Fibroblast of lung (primary cell): ENCODE measurements around the gene DDX23. TPM values are rescaled to one million over a fixed set of nuclear protein-coding genes. Genes with fewer than 3 reads are reported as not detected.

Experiments used
- DNase-seq, 2 donors: peaks; one replicate each; pipeline versions ENCODE4 v3.0.0 to v3.0.0-alpha.2; 2010; ENCODE audit warnings: low read depth in 2 of 2
- H2AFZ ChIP-seq: 2 replicates; pipeline ENCODE4 v1.5.1; 2012; ENCODE audit warnings: low read length, control low read depth, inconsistent platforms
- H3K27ac ChIP-seq: 2 replicates; pipeline ENCODE4 v1.5.1; 2011; ENCODE audit warnings: low read length, control low read depth; ENCODE audit not compliant: insufficient read depth
- H3K27me3 ChIP-seq: 2 replicates; pipeline ENCODE4 v1.5.1; 2011; ENCODE audit warnings: mild to moderate bottlenecking, low read length; ENCODE audit not compliant: control insufficient read depth, insufficient read depth
- H3K36me3 ChIP-seq: 2 replicates; pipeline ENCODE4 v1.5.1; 2011; ENCODE audit warnings: low read length; ENCODE audit not compliant: control insufficient read depth, insufficient read depth
- H3K4me1 ChIP-seq: 2 replicates; pipeline ENCODE4 v1.5.1; 2011; ENCODE audit warnings: low read length; ENCODE audit not compliant: control insufficient read depth, insufficient read depth; ENCODE audit errors: extremely low read depth
- H3K4me2 ChIP-seq: 2 replicates; pipeline ENCODE4 v1.5.1; 2011; ENCODE audit warnings: low read length, control low read depth; ENCODE audit not compliant: insufficient read depth; ENCODE audit errors: extremely low read depth
- H3K4me3 ChIP-seq, 4 experiments: fragments of 200-600 bp in 1 of 4; sonication (generic) in 1 of 4; replicated peaks in 1 of 4; 2 replicates each; pipeline ENCODE4 v1.5.1; 2011 to 2016; ENCODE audit warnings: low read length in 4 of 4, low read depth in 3 of 4, mild to moderate bottlenecking in 3 of 4, control low read depth in 2 of 4, inconsistent platforms in 1 of 4, mixed read lengths in 1 of 4; ENCODE audit not compliant: insufficient read depth in 1 of 4; ENCODE audit errors: control extremely low read depth in 1 of 4
- H3K79me2 ChIP-seq: 2 replicates; pipeline ENCODE4 v1.5.1; 2012; ENCODE audit warnings: mild to moderate bottlenecking, low read length, inconsistent platforms; ENCODE audit not compliant: control insufficient read depth, insufficient read depth
- H3K9ac ChIP-seq: 2 replicates; pipeline ENCODE4 v1.5.1; 2011; ENCODE audit warnings: mild to moderate bottlenecking, low read length, control low read depth; ENCODE audit not compliant: insufficient read depth
- H3K9me3 ChIP-seq: 2 replicates; pipeline ENCODE4 v1.5.1; 2012; ENCODE audit warnings: low read depth, low read length; ENCODE audit not compliant: control insufficient read depth, insufficient read depth
- H4K20me1 ChIP-seq: 2 replicates; pipeline ENCODE4 v1.5.1; 2011; ENCODE audit warnings: low read length; ENCODE audit not compliant: control insufficient read depth, insufficient read depth; ENCODE audit errors: extremely low read depth
- CTCF ChIP-seq, 2 donors: IDR thresholded peaks in 1 of 2; conservative IDR thresholded peaks in 1 of 2; 1 replicate in 1 of 2; 2 replicates in 1 of 2; pipeline ENCODE4 v1.5.1; 2011 to 2012; ENCODE audit warnings: low read length in 2 of 2, control low read depth in 1 of 2, inconsistent platforms in 1 of 2, low read depth in 1 of 2, mild to moderate bottlenecking in 1 of 2
- EZH2 ChIP-seq: IDR thresholded peaks from 2 replicates; pipeline ENCODE4 v1.5.1; 2012; ENCODE audit warnings: low read length, control low read depth, mild to moderate bottlenecking; ENCODE audit errors: missing control alignments
- polyA plus RNA-seq, 2 donors: library from polyadenylated mRNA; depleted of rRNA in 1 of 2; stranded (reverse) in 1 of 2; unstranded in 1 of 2; fragments of >200 nt; gene quantifications; 2 replicates each; pipeline ENCODE4 v1.2.1, GENCODE V29; 2011 to 2012; ENCODE audit warnings: missing spikeins in 1 of 2
- total RNA-seq: library from RNA; depleted of rRNA; stranded (reverse); fragments of >200 nt; gene quantifications from 2 replicates; pipeline ENCODE4 v1.2.1, GENCODE V29; 2014

Gene DDX23
- total and polyA plus RNA-seq, 2 donors (not counting 1 experiment from before 2014, with no cell fraction given): 48.6 to 62.4 TPM

- no peak overlapping the region for H3K27ac ChIP-seq
- no peak overlapping the region for H3K4me3 ChIP-seq
- H4K20me1 ChIP-seq: no peaks in the 10 kb centered on the region
- H3K79me2 ChIP-seq: no peaks in the 10 kb centered on the region
- H3K4me2 ChIP-seq: no peak overlapping the region
- H3K36me3 ChIP-seq: peaks cover 22% of the 10 kb centered on the region
- H3K9me3 ChIP-seq: no peaks in the 10 kb centered on the region
- H2AFZ ChIP-seq: no peak overlapping the region
- DNase-seq: no peak
- no peaks in the 10 kb centered on the region for H3K27me3 ChIP-seq
- no peak for TF ChIP-seq CTCF (conservative IDR thresholded peaks at IDR 0.05 in 1 of 2, IDR thresholded peaks at IDR 0.05 in 1 of 2; ENCODE audit: low read depth in 1 of 2, low read length in 2 of 2)
- no peak overlapping the region for H3K9ac ChIP-seq
- H3K4me1 ChIP-seq: no peaks in the 10 kb centered on the region
These were observed 23.0 kb downstream of the DDX23 start for GRCh38 chr12:48828841-48829575.

DNA sequence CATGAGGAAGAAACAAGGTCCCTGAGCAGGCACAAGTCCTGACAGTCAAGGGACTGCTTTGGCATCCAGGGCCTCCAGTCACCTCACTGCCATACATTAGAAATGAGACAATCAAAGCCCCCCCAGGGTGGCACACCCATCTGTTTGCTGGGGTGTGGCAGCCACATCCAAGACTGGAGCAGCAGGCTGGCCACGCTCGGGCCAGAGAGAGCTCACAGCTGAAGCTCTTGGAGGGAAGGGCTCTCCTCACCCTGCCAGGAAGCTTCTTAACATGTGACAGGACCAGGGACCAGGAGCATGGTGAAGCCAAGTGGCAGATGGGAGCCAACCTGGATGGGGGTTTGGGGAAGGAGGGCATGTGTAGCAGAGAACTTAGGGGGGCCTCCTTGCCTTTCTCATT lies 23.7 kb downstream of the DDX23 start:
- DNase-seq: no peak
- Histone ChIP-seq H3K9me3 (no peaks in the 10 kb centered on the region), H3K9ac (no peak overlapping the region), H3K27me3 (no peaks in the 10 kb centered on the region), H2AFZ (no peak overlapping the region), H3K79me2 (no peaks in the 10 kb centered on the region), H4K20me1 (no peaks in the 10 kb centered on the region), H3K27ac (no peak overlapping the region), H3K36me3 (peaks cover 21% of the 10 kb centered on the region), H3K4me3 (no peak overlapping the region), H3K4me2 (no peak overlapping the region), H3K4me1 (no peaks in the 10 kb centered on the region)
- no peak for TF ChIP-seq CTCF (conservative IDR thresholded peaks at IDR 0.05 in 1 of 2, IDR thresholded peaks at IDR 0.05 in 1 of 2; ENCODE audit: low read depth in 1 of 2, low read length in 2 of 2)
- no peak for TF ChIP-seq EZH2

DNA sequence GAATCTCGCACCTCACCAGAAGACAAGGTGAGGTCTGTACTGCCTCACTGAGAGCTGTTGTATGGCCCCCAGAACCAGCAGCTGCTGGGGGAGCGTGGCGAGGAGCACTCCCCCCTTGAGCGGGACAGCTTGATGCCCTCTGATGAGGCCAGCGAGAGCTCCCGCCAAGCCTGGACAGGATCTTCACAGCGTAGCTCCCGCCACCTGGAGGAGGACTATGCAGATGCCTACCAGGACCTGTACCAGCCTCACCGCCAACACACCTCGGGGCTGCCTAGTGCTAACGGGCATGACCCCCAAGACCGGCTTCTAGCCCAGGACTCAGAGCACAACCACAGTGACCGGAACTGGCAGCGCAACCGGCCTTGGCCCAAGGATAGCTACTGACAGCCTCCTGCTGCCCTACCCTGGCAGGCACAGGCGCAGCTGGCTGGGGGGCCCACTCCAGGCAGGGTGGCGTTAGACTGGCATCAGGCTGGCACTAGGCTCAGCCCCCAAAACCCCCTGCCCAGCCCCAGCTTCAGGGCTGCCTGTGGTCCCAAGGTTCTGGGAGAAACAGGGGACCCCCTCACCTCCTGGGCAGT lies 24.4 kb downstream of the DDX23 start:
- Histone ChIP-seq H3K4me3 (no peak overlapping the region), H4K20me1 (no peaks in the 10 kb centered on the region), H3K9me3 (no peaks in the 10 kb centered on the region), H3K27me3 (no peaks in the 10 kb centered on the region), H3K4me1 (no peaks in the 10 kb centered on the region), H3K79me2 (no peaks in the 10 kb centered on the region), H3K27ac (no peak overlapping the region), H2AFZ (no peak overlapping the region), H3K9ac (no peak overlapping the region), H3K4me2 (no peak overlapping the region), H3K36me3 (peaks cover 21% of the 10 kb centered on the region)
- TF ChIP-seq EZH2 (no peak), CTCF (conservative IDR thresholded peaks at IDR 0.05 in 1 of 2, IDR thresholded peaks at IDR 0.05 in 1 of 2; ENCODE audit: low read depth in 1 of 2, low read length in 2 of 2) (no peak)
- DNase-seq: no peak
